Stimulated activated naive CD8-positive, alpha-beta T cell treated with anti-CD3 and anti-CD28 coated beads, Interleukin-15, Interleukin-2, amounts not matched to agents 100 ng/mL and 50 ng/mL, for 24 hours (primary cell): Measurements from ENCODE around the gene ATXN3L.
"Not testable (repeated sequence)": the region's sequence is repeated elsewhere in the genome, so short reads cannot be mapped to it uniquely, and the experiment has no call there.

Experiments used
- H3K27ac Mint-ChIP-seq: one replicate; pipeline ENCODE4 v1.8.0; 2021; ENCODE audit warnings: mild to moderate bottlenecking, mixed read lengths
- H3K27me3 Mint-ChIP-seq: one replicate; pipeline ENCODE4 v1.8.0; 2021; ENCODE audit warnings: mixed read lengths
- H3K36me3 Mint-ChIP-seq: one replicate; pipeline ENCODE4 v1.8.0; 2021; ENCODE audit warnings: low read depth, mixed read lengths
- H3K4me1 Mint-ChIP-seq: one replicate; pipeline ENCODE4 v1.8.0; 2021; ENCODE audit warnings: low read depth, mixed read lengths
- H3K4me3 Mint-ChIP-seq: one replicate; pipeline ENCODE4 v1.8.0; 2021; ENCODE audit warnings: mild to moderate bottlenecking, mixed read lengths
- H3K9me3 Mint-ChIP-seq: one replicate; pipeline ENCODE4 v1.8.0; 2021; ENCODE audit warnings: mixed read lengths

Gene ATXN3L

GRCh38 chrX:13334491-13334890 lies 14.6 kb upstream of the ATXN3L start:
- Mint-ChIP-seq H3K27ac (no peak overlapping the region), H3K27me3 (no peaks in the 10 kb centered on the region), H3K4me1 (no peaks in the 10 kb centered on the region), H3K36me3 (no peaks in the 10 kb centered on the region), H3K4me3 (no peak overlapping the region), H3K9me3 (no peaks in the 10 kb centered on the region)

DNA sequence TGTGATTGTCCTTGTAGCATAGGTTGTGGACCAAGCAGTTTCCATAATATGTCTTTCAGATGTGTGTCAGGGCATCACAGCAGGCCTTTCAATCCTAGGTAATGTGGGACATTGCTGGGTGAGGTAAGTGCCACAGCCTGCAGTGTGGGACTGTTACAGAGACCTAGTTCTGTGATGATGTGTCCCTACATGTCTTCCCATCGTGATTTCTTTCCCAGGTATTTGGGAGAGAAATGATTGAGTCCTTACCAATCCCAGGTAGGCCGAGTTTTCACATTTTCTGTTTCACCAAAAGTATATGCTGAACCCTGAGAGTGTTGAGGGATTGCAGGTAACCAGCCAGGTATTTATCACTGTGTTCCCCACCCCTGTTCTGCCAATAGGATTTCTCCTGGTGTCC lies 10.6 kb upstream of the ATXN3L start:
- H3K27me3 Mint-ChIP-seq: no peaks in the 10 kb centered on the region
- no peaks in the 10 kb centered on the region for H3K4me1 Mint-ChIP-seq
- H3K36me3 Mint-ChIP-seq: no peaks in the 10 kb centered on the region
- no peak overlapping the region for H3K27ac Mint-ChIP-seq
- no peak overlapping the region for H3K4me3 Mint-ChIP-seq
- H3K9me3 Mint-ChIP-seq: no peaks in the 10 kb centered on the region

- H3K27ac Mint-ChIP-seq: no peak overlapping the region
- no peaks in the 10 kb centered on the region for H3K4me1 Mint-ChIP-seq
- H3K36me3 Mint-ChIP-seq: no peaks in the 10 kb centered on the region
- no peaks in the 10 kb centered on the region for H3K9me3 Mint-ChIP-seq
- no peak overlapping the region for H3K4me3 Mint-ChIP-seq
- H3K27me3 Mint-ChIP-seq: no peaks in the 10 kb centered on the region
Observed at GRCh38 chrX:13327666-13328065, 7.8 kb upstream of the ATXN3L start.

DNA sequence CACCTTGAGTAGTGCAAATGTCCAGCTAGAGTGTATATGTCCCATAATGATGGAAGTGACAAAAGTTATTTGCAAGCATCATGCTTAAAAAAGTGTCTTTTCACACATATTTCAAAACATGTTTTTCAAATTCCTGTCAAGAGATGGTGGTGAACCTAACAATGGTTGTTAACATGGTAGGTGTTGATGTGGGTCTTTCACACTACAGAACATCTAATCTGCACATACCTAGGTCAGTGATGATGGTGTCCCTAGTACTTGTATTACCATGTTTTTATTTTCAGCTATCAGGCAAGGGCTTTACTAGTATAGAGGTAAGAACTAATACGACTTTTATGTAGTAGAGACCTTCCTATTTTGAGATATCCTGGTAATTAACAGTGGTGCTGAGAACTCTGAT lies 3.4 kb upstream of the ATXN3L start:
- H3K27me3 Mint-ChIP-seq: no peaks in the 10 kb centered on the region

GRCh38 chrX:13317366-13317765 lies 2.5 kb downstream of the ATXN3L start:
- Mint-ChIP-seq H3K9me3 (no peaks in the 10 kb centered on the region), H3K36me3 (no peaks in the 10 kb centered on the region), H3K27me3 (no peaks in the 10 kb centered on the region), H3K27ac (no peak overlapping the region), H3K4me3 (no peak overlapping the region), H3K4me1 (no peaks in the 10 kb centered on the region)

More for the DNA sequence above, 3.4 kb upstream of the ATXN3L start:
- Mint-ChIP-seq H3K4me3 (no peak overlapping the region), H3K9me3 (no peaks in the 10 kb centered on the region), H3K4me1 (no peaks in the 10 kb centered on the region), H3K27ac (no peak overlapping the region), H3K36me3 (no peaks in the 10 kb centered on the region)

DNA sequence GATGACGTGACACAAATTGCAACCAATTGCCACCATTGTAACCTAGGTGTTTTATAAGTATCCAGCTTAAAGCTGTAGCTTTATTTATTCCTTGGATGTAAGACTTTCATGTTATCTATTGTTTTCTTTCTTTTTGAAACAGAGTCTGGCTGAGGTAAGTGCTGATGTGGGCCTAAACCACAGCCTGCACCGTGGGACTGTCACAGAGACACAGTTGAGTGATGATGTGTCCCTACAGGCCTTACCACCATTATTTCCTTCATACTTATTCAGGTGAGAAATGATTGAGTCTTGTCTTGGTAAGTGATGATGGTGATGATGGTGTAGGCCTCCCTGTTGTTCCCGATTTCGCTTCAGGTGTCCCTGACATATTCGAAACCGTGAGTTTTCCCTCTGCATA lies 8.3 kb downstream of the ATXN3L start:
- Mint-ChIP-seq H3K36me3 (no peaks in the 10 kb centered on the region), H3K27me3 (no peaks in the 10 kb centered on the region), H3K9me3 (no peaks in the 10 kb centered on the region), H3K27ac (no peak overlapping the region), H3K4me3 (no peak overlapping the region), H3K4me1 (no peaks in the 10 kb centered on the region)

- no peak overlapping the region for H3K4me3 Mint-ChIP-seq
- H3K36me3 Mint-ChIP-seq: no peaks in the 10 kb centered on the region
- no peak overlapping the region for H3K27ac Mint-ChIP-seq
- no peaks in the 10 kb centered on the region for H3K4me1 Mint-ChIP-seq
- no peaks in the 10 kb centered on the region for H3K27me3 Mint-ChIP-seq
- H3K9me3 Mint-ChIP-seq: no peaks in the 10 kb centered on the region
Observed at GRCh38 chrX:13309631-13310030, 10.2 kb downstream of the ATXN3L start.

GRCh38 chrX:13307041-13307440 lies 12.8 kb downstream of the ATXN3L start:
- no peak overlapping the region for H3K27ac Mint-ChIP-seq
- H3K4me1 Mint-ChIP-seq: peaks cover 11% of the 10 kb centered on the region
- peaks cover 7% of the 10 kb centered on the region for H3K36me3 Mint-ChIP-seq
- no peaks in the 10 kb centered on the region for H3K27me3 Mint-ChIP-seq
- no peak overlapping the region for H3K4me3 Mint-ChIP-seq
- H3K9me3 Mint-ChIP-seq: peaks cover 5% of the 10 kb centered on the region

DNA sequence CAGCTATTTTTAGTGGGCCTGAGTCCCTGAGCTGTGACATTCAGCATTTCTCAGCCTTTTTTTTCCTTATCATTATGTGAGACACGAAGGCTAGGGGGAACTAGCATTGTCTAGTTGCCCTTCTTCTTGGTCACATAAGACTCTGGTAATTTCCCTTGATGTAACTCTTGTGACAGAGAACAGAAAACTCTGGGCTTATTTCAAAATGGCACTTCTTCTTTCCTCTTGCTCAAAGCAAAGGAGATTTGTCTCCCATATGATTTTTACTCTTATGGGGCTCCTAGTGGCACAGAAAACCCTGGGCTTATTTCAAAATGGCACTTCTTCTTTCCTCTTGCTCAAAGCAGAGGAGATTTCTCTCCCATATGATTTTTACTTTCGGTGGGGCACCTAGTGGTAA lies 14.7 kb downstream of the ATXN3L start:
- Mint-ChIP-seq H3K36me3 (peaks cover 7% of the 10 kb centered on the region), H3K4me3 (no peak overlapping the region), H3K27me3 (no peaks in the 10 kb centered on the region), H3K4me1 (peaks cover 22% of the 10 kb centered on the region), H3K9me3 (peaks cover 5% of the 10 kb centered on the region), H3K27ac (no peak overlapping the region)

DNA sequence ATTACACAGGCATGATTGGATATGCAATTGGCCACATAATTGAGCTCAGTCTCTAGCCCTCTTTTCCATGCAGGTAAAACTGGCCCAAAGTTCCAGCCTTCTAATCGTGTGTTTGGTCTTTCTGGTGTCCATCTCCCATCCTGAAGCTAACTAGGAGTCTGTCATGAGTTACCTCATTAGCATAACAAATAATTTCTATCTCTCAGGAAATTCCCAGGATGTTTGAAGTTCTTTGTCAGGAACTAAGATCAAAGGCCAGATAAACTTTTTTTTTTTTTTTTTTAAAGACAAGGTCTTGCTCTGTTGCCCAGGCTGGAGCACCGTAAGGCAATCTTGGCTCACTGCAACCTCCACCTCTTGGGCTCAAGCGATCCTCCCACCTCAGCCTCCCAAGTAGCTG lies 15.8 kb downstream of the ATXN3L start:
- Mint-ChIP-seq H3K36me3 (peaks cover 7% of the 10 kb centered on the region), H3K4me1 (peaks cover 31% of the 10 kb centered on the region), H3K27ac (no peak overlapping the region)

DNA sequence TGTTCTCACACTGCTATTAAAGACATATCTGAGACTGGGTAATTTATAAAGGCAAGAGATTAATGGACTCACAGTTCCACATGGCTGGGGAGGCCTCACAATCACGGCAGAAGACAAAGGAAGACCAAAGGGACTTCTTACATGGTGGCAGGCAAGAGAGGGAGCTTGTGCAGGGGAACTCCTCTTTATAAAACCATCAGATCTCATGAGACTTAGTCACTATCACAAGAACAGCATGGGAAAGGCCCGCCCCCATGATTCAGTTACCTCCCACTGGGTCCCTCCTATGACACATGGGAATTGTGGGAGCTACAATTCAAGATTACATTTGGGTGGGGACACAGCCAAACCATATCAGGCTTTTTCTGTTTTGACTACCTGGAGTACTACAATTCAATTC lies 16.6 kb downstream of the ATXN3L start:
- H3K4me1 Mint-ChIP-seq: peaks cover 34% of the 10 kb centered on the region
- not testable (repeated sequence) for H3K27me3 Mint-ChIP-seq, H3K36me3 Mint-ChIP-seq, H3K4me3 Mint-ChIP-seq, H3K9me3 Mint-ChIP-seq, H3K27ac Mint-ChIP-seq

More for the DNA sequence above, 15.8 kb downstream of the ATXN3L start:
- peaks cover 5% of the 10 kb centered on the region for H3K9me3 Mint-ChIP-seq
- no peak overlapping the region for H3K4me3 Mint-ChIP-seq
- H3K27me3 Mint-ChIP-seq: no peaks in the 10 kb centered on the region

GRCh38 chrX:13298836-13299235 lies 21.0 kb downstream of the ATXN3L start:
- no peak overlapping the region for H3K4me3 Mint-ChIP-seq
- H3K27me3 Mint-ChIP-seq: no peaks in the 10 kb centered on the region
- H3K27ac Mint-ChIP-seq: no peak overlapping the region

DNA sequence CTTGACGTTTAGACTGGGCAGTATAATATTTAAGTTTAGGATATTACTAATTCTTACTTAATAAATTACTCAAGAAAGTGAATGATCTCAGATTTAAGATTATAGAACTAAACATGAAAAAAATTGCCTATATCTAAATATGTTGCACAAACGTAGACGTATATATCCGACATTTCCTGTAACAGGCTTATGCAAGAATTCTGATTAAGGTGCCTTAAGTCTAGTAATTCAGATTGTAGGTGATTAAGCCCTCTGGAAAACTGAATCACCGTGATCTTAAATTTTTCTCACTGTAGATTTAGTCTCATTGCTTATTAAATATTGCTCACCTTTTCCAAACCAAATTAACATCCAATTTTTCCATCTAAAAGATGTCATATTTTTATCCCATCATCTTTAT lies 24.0 kb downstream of the ATXN3L start:
- H3K4me1 Mint-ChIP-seq: peaks cover 19% of the 10 kb centered on the region

More at GRCh38 chrX:13298836-13299235, 21.0 kb downstream of the ATXN3L start:
- Mint-ChIP-seq H3K9me3 (peaks cover 5% of the 10 kb centered on the region), H3K36me3 (peaks cover 7% of the 10 kb centered on the region), H3K4me1 (peaks cover 34% of the 10 kb centered on the region)

GRCh38 chrX:13293700-13294099 lies 26.2 kb downstream of the ATXN3L start:
- no peaks in the 10 kb centered on the region for H3K27me3 Mint-ChIP-seq
- no peaks in the 10 kb centered on the region for H3K9me3 Mint-ChIP-seq
- no peak overlapping the region for H3K27ac Mint-ChIP-seq
- no peaks in the 10 kb centered on the region for H3K36me3 Mint-ChIP-seq
- no peak overlapping the region for H3K4me3 Mint-ChIP-seq
- no peaks in the 10 kb centered on the region for H3K4me1 Mint-ChIP-seq

More for the DNA sequence above, 24.0 kb downstream of the ATXN3L start:
- H3K4me3 Mint-ChIP-seq: no peak overlapping the region
- H3K27ac Mint-ChIP-seq: no peak overlapping the region
- no peaks in the 10 kb centered on the region for H3K9me3 Mint-ChIP-seq
- H3K27me3 Mint-ChIP-seq: no peaks in the 10 kb centered on the region
- no peaks in the 10 kb centered on the region for H3K36me3 Mint-ChIP-seq

DNA sequence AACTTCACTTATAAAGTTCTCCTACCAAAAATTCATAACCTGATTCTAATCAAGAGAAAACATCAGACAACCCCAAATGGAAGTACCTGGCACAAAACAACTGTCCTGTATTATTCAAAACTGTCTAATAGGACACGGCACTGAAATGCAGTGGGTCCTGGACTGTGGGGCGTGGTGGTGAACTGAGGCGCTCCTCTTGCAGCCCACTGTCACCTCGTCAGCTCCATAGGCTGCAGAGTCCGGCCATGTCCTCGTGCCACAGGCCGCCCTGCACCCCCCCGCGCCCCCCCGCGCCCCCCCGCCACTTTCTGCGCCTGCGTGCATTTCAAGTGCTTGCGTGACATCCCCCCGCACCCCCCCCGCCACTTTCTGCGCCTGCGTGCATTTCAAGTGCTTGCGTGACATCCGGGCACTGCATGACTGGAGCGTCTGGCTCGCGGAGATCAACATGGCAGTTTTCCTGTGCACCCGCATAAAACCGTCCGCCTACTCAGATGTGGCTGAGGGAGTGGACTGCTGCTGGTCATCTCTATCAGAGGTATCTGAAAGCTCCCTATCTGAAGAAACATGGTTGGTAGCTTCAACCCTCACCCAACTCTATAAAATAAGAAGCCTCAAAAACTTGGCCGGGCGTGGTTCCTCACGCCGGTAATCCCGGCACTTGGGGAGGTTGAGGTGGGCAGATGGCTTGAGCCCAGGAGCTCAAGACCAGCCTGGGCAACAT lies 28.8 kb downstream of the ATXN3L start:
- Mint-ChIP-seq H3K27me3 (no peaks in the 10 kb centered on the region), H3K4me1 (no peaks in the 10 kb centered on the region), H3K27ac (no peak overlapping the region), H3K4me3 (no peak overlapping the region), H3K36me3 (no peaks in the 10 kb centered on the region), H3K9me3 (no peaks in the 10 kb centered on the region)

DNA sequence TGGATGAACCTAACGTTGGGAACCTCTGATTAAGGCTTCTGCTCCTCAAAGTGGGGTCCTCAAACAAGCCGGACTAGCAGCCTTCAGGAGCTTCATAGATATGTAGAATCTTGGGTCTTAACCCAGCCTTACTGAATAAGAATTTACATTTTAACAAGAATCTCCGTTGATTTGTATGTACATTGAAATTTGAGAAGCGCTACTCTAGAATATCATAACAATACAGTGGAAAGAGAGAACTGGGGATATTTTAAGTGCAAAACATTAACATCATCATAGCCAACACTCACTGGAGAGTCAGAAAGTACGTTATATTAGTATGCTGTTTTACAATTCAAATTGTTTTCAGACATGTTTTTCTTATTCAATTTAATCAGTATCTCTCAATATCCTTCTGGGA lies 31.2 kb downstream of the ATXN3L start:
- no peak overlapping the region for H3K4me3 Mint-ChIP-seq
- H3K27ac Mint-ChIP-seq: no peak overlapping the region
- no peaks in the 10 kb centered on the region for H3K9me3 Mint-ChIP-seq
- H3K4me1 Mint-ChIP-seq: peaks cover 4% of the 10 kb centered on the region
- H3K36me3 Mint-ChIP-seq: no peaks in the 10 kb centered on the region
- no peaks in the 10 kb centered on the region for H3K27me3 Mint-ChIP-seq
